Lung (tissue), 12 donors: ENCODE measurements around the gene ZNF576. TPM values are rescaled to one million over a fixed set of nuclear protein-coding genes. Genes with fewer than 3 reads are reported as not detected.
"Not testable (repeated sequence)": the region's sequence is repeated elsewhere in the genome, so short reads cannot be mapped to it uniquely, and the experiment has no call there.

Experiments used
- ATAC-seq: fragments of 200-7000 bp; cut with Tn5 transposase; one replicate; pipeline ENCODE4 v1.9.1; 2020; ENCODE audit warnings: moderate number of reproducible peaks; ENCODE audit not compliant: insufficient read depth, low FRiP score
- DNase-seq, 3 donors: peaks; one replicate each; pipeline ENCODE4 v3.0.0-alpha.2; 2013 to 2017
- H3K27ac ChIP-seq, 2 donors: one replicate each; pipeline ENCODE4 v1.5.1; 2013; ENCODE audit warnings: mild to moderate bottlenecking in 2 of 2, moderate library complexity in 2 of 2, control low read depth in 1 of 2, inconsistent platforms in 1 of 2, low read depth in 1 of 2, low read length in 1 of 2
- H3K27me3 ChIP-seq, 3 donors: one replicate each; pipeline ENCODE4 v1.5.1; 2013; ENCODE audit warnings: low read length in 2 of 3; ENCODE audit not compliant: control insufficient read depth in 3 of 3, insufficient read depth in 3 of 3
- H3K36me3 ChIP-seq, 4 donors: one replicate each; pipeline ENCODE4 v1.5.1; 2013; ENCODE audit warnings: low read length in 4 of 4, mild to moderate bottlenecking in 1 of 4, moderate library complexity in 1 of 4; ENCODE audit not compliant: control insufficient read depth in 4 of 4, insufficient read depth in 4 of 4
- H3K4me1 ChIP-seq, 5 donors: one replicate each; pipeline ENCODE4 v1.5.1; 2013; ENCODE audit warnings: low read length in 5 of 5, mild to moderate bottlenecking in 2 of 5, moderate library complexity in 1 of 5; ENCODE audit not compliant: control insufficient read depth in 5 of 5, insufficient read depth in 5 of 5
- H3K4me3 ChIP-seq: one replicate; pipeline ENCODE4 v1.5.1; 2013; ENCODE audit warnings: mild to moderate bottlenecking, control low read depth, moderate library complexity
- H3K9ac ChIP-seq, 2 donors: one replicate each; pipeline ENCODE4 v1.5.1; 2013; ENCODE audit warnings: low read length in 2 of 2, control low read depth in 1 of 2; ENCODE audit not compliant: insufficient read depth in 1 of 2
- H3K9me3 ChIP-seq, 4 donors: one replicate each; pipeline ENCODE4 v1.5.1; 2013; ENCODE audit warnings: low read length in 3 of 4, mild to moderate bottlenecking in 1 of 4, moderate library complexity in 1 of 4; ENCODE audit not compliant: control insufficient read depth in 4 of 4, insufficient read depth in 3 of 4
- WGBS, 2 donors: extraction: QIAGEN DNeasy Blood & Tissue Kit; methylation state at CpG; one replicate each; pipeline ENCODE4 v1.1.7; 2013; 5-methylcytosine and 5-hydroxymethylcytosine counted together
- polyA plus RNA-seq, 2 donors: library from polyadenylated mRNA; stranded (reverse); fragments of 200-250 nt; gene quantifications; one replicate each; pipeline ENCODE4 v1.2.1, GENCODE V29; 2013
- total RNA-seq, 2 donors: library from RNA; depleted of rRNA in 1 of 2; stranded (reverse); fragments of >200 nt in 1 of 2; gene quantifications; one replicate each; pipeline ENCODE4 v1.2.1, GENCODE V29; 2014 to 2021
- TF ChIP-seq, protein P1 (sequence below): IDR thresholded peaks from 2 replicates; pipeline ENCODE4 v1.5.1; 2012; ENCODE audit warnings: mild to moderate bottlenecking; ENCODE audit errors: control extremely low read depth, extremely low read depth
- donor health status: control.
- donor health status: control.
- donor health status: Bipolar disorder and iron deficiency.
- donor health status: healthy.
- donor health status: DM: yes; HTN: yes; CAD: no.

Gene ZNF576
- total and polyA plus RNA-seq, 4 donors = 5.8 to 17.2 (median 12.3) TPM

- ATAC-seq = no peak
- TF ChIP-seq, protein P1, sequence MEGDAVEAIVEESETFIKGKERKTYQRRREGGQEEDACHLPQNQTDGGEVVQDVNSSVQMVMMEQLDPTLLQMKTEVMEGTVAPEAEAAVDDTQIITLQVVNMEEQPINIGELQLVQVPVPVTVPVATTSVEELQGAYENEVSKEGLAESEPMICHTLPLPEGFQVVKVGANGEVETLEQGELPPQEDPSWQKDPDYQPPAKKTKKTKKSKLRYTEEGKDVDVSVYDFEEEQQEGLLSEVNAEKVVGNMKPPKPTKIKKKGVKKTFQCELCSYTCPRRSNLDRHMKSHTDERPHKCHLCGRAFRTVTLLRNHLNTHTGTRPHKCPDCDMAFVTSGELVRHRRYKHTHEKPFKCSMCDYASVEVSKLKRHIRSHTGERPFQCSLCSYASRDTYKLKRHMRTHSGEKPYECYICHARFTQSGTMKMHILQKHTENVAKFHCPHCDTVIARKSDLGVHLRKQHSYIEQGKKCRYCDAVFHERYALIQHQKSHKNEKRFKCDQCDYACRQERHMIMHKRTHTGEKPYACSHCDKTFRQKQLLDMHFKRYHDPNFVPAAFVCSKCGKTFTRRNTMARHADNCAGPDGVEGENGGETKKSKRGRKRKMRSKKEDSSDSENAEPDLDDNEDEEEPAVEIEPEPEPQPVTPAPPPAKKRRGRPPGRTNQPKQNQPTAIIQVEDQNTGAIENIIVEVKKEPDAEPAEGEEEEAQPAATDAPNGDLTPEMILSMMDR = no peak
- Histone ChIP-seq H3K36me3 (peaks cover 0 to 11% (median 5%) of the 10 kb centered on the region in 4 donors), H3K4me1 (peaks cover 0 to 10% (median 7%) of the 10 kb centered on the region in 5 donors), H3K9me3 (peaks cover 0 to 2% (median 0%) of the 10 kb centered on the region in 4 donors), H3K27me3 (no peaks in the 10 kb centered on the region), H3K4me3 (no peak overlapping the region), H3K27ac (no peak overlapping the region), H3K9ac (no peak overlapping the region)
- WGBS, 2 donors = 61 to 79% methylated on average over 2 of the region's 2 CpGs
- no peak for DNase-seq
Measured at GRCh38 chr19:43586346-43586745, 10.0 kb upstream of the ZNF576 start.

GRCh38 chr19:43587029-43587428 lies 9.4 kb upstream of the ZNF576 start:
- H3K36me3 ChIP-seq = peaks cover 0 to 14% (median 5%) of the 10 kb centered on the region in 4 donors
- DNase-seq, ATAC-seq, H3K4me3 ChIP-seq, H3K27ac ChIP-seq, H3K4me1 ChIP-seq, H3K27me3 ChIP-seq, H3K9ac ChIP-seq, H3K9me3 ChIP-seq: not testable (repeated sequence)
- 98 to 100% methylated on average over 3 of the region's 3 CpGs for WGBS, 2 donors

GRCh38 chr19:43589277-43589676 lies 7.1 kb upstream of the ZNF576 start:
- no peak for ATAC-seq
- Histone ChIP-seq H3K27ac (no peak overlapping the region), H3K4me1 (peaks cover 0 to 7% (median 0%) of the 10 kb centered on the region in 5 donors), H3K4me3 (no peak overlapping the region), H3K36me3 (peaks cover 0 to 30% (median 15%) of the 10 kb centered on the region in 4 donors), H3K9me3 (peaks cover 0 to 2% (median 0%) of the 10 kb centered on the region in 4 donors), H3K9ac (no peak overlapping the region), H3K27me3 (no peaks in the 10 kb centered on the region)
- TF ChIP-seq, protein P1 = no peak
- no peak for DNase-seq
- WGBS, 2 donors = 87 to 92% methylated on average over 5 of the region's 5 CpGs

- Histone ChIP-seq H3K9ac (no peak overlapping the region), H3K27me3 (no peaks in the 10 kb centered on the region), H3K4me3 (no peak overlapping the region), H3K9me3 (peaks cover 0 to 2% (median 0%) of the 10 kb centered on the region in 4 donors), H3K36me3 (peaks cover 0 to 30% (median 15%) of the 10 kb centered on the region in 4 donors), H3K4me1 (peaks cover 0 to 11% (median 0%) of the 10 kb centered on the region in 5 donors), H3K27ac (no peak overlapping the region)
- no peak for ATAC-seq
- no peak for DNase-seq
- TF ChIP-seq, protein P1 = no peak
- 53 to 73% methylated on average over 6 of the region's 6 CpGs for WGBS, 2 donors
Measured at GRCh38 chr19:43589678-43590077, 6.7 kb upstream of the ZNF576 start.
